ENCODE results near the gene RFTN1.

RFTN1 gene

DNA sequence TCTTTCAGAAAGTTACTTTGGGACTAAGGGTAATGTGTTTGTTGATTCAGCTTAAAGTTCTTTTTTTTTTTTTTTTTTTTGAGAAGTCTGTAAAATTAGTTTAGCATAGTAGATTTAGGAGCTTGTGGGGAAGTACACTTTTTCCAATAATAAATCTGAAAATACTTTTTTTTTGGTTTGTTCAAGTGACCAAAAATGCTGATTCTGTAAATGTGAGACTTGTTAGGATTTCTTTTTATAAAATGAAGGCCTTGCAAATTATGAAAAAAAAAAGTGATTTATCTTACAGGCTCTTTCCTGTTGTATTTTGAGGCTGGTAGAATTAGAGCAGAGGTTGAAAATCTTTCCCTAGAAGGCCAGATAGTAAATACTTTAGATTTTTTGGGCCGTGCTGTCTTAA lies 240.9 kb downstream of the RFTN1 start:
- DNase-seq (ENCODE audit: low spot score): no peak

GRCh38 chr3:16270855-16271254 lies 242.6 kb downstream of the RFTN1 start:
- no peak for DNase-seq (ENCODE audit: low spot score)

- no peak for DNase-seq (ENCODE audit: low spot score)
Measured at GRCh38 chr3:16266714-16267113, 246.8 kb downstream of the RFTN1 start.
